GM12878 (cell line): Measurements from ENCODE around the gene UBAP2. TPM values are rescaled to one million over a fixed set of nuclear protein-coding genes. Genes with fewer than 3 reads are reported as not detected.

Experiments used
- ASH2L ChIP-seq: fragments of 300-600, 200-600 bp; sonication (generic); IDR thresholded peaks from 2 replicates; pipeline ENCODE4 v1.6.1; 2017; ENCODE audit warnings: low read depth, mild to moderate bottlenecking, borderline replicate concordance
- ATF3 ChIP-seq: IDR thresholded peaks from 2 replicates; pipeline ENCODE4 v1.6.1; 2011; ENCODE audit warnings: low read depth, mild to moderate bottlenecking, low read length, moderate library complexity, borderline replicate concordance; ENCODE audit errors: extremely low read depth
- BACH1 ChIP-seq: fragments of 450-650 bp; IDR thresholded peaks from 2 replicates; pipeline ENCODE4 v1.6.1; 2017; ENCODE audit warnings: mild to moderate bottlenecking, borderline replicate concordance
- CEBPB ChIP-seq, 2 experiments: fragments of 150-350 bp in 1 of 2; IDR thresholded peaks; 2 replicates each; pipeline ENCODE4 v1.6.1; 2012 to 2014; ENCODE audit warnings: low read depth in 2 of 2, low read length in 2 of 2, borderline replicate concordance in 1 of 2, inconsistent platforms in 1 of 2
- CHD2 ChIP-seq: IDR thresholded peaks from 2 replicates; pipeline ENCODE4 v1.6.1; 2011; ENCODE audit warnings: low read depth, low read length, improper control_type of control experiment, borderline replicate concordance
- EED ChIP-seq: sonication (generic); IDR thresholded peaks from 2 replicates; pipeline ENCODE4 v1.6.1; 2016; ENCODE audit warnings: antibody characterized with exemption, low read depth
- EP300 ChIP-seq, 2 experiments: fragments of 150-350 bp in 1 of 2; IDR thresholded peaks; 2 replicates each; pipeline ENCODE4 v1.6.1; 2011 to 2012; ENCODE audit warnings: low read depth in 2 of 2, low read length in 2 of 2, borderline replicate concordance in 1 of 2, improper control_type of control experiment in 1 of 2, inconsistent platforms in 1 of 2; ENCODE audit not compliant: control insufficient read depth in 1 of 2
- FOXK2 ChIP-seq: fragments of 450-650 bp; IDR thresholded peaks from 2 replicates; pipeline ENCODE4 v1.6.1; 2017; ENCODE audit warnings: mild to moderate bottlenecking, moderate library complexity
- HCFC1 ChIP-seq: fragments of 150-350 bp; IDR thresholded peaks from 2 replicates; pipeline ENCODE4 v1.6.1; 2014; ENCODE audit warnings: low read length
- IRF5 ChIP-seq: fragments of 450-650 bp; IDR thresholded peaks from 2 replicates; pipeline ENCODE4 v1.6.1; 2017; ENCODE audit warnings: borderline replicate concordance
- JUNB ChIP-seq: IDR thresholded peaks from 2 replicates; pipeline ENCODE4 v1.6.1; 2016; ENCODE audit warnings: antibody characterized with exemption, mild to moderate bottlenecking
- KDM1A ChIP-seq: fragments of 200-600 bp; sonication (generic); IDR thresholded peaks from 2 replicates; pipeline ENCODE4 v1.6.1; 2016; ENCODE audit warnings: borderline replicate concordance
- MAX ChIP-seq: IDR thresholded peaks from 2 replicates; pipeline ENCODE4 v1.6.1; 2012; ENCODE audit warnings: low read depth, low read length, improper control_type of control experiment
- NBN ChIP-seq: fragments of 450-650 bp; IDR thresholded peaks from 2 replicates; pipeline ENCODE4 v1.6.1; 2016
- NRF1 ChIP-seq: conservative IDR thresholded peaks from 2 replicates; pipeline ENCODE4 v1.6.1; 2011; ENCODE audit warnings: mild to moderate bottlenecking, low read depth, low read length, improper control_type of control experiment
- POLR2AphosphoS5 ChIP-seq: IDR thresholded peaks from 2 replicates; pipeline ENCODE4 v1.6.1; 2011; ENCODE audit warnings: mild to moderate bottlenecking, low read length, inconsistent platforms
- RELB ChIP-seq: fragments of 450-650 bp; IDR thresholded peaks from 2 replicates; pipeline ENCODE4 v1.6.1; 2017; ENCODE audit warnings: low read depth, mild to moderate bottlenecking, moderate library complexity
- SMAD1 ChIP-seq: fragments of 450-650 bp; IDR thresholded peaks from 2 replicates; pipeline ENCODE4 v1.6.1; 2018; ENCODE audit warnings: mild to moderate bottlenecking, low read depth; ENCODE audit not compliant: partially characterized antibody
- SP1 ChIP-seq: IDR thresholded peaks from one replicate; pipeline ENCODE4 v1.6.1; 2011; ENCODE audit warnings: low read depth, low read length
- SREBF1 ChIP-seq: IDR thresholded peaks from 2 replicates; pipeline ENCODE4 v1.6.1; 2012; ENCODE audit warnings: mild to moderate bottlenecking, low read length
- SRF ChIP-seq, 2 experiments: IDR thresholded peaks; 2 replicates each; pipeline ENCODE4 v1.6.1; 2011; ENCODE audit warnings: low read depth in 2 of 2, low read length in 2 of 2, mild to moderate bottlenecking in 1 of 2, moderate library complexity in 1 of 2
- TARDBP ChIP-seq: IDR thresholded peaks from 2 replicates; pipeline ENCODE4 v1.6.1; 2016; ENCODE audit warnings: borderline replicate concordance
- USF1 ChIP-seq: IDR thresholded peaks from 2 replicates; pipeline ENCODE4 v1.6.1; 2011; ENCODE audit warnings: borderline replicate concordance, low read depth, mild to moderate bottlenecking, moderate library complexity, mixed read lengths, low read length; ENCODE audit not compliant: insufficient read depth; ENCODE audit errors: extremely low read length
- ZBTB33 ChIP-seq: fragments of 450-650 bp; IDR thresholded peaks from 2 replicates; pipeline ENCODE4 v1.6.1; 2017; ENCODE audit warnings: mild to moderate bottlenecking
- ZNF207 ChIP-seq: fragments of 450-650 bp; IDR thresholded peaks from 2 replicates; pipeline ENCODE4 v1.6.1; 2014; ENCODE audit warnings: antibody characterized with exemption, mild to moderate bottlenecking, borderline replicate concordance
- ZNF24 ChIP-seq: fragments of 450-650 bp; IDR thresholded peaks from 2 replicates; pipeline ENCODE4 v1.6.1; 2017; ENCODE audit warnings: antibody characterized with exemption, mild to moderate bottlenecking
- ZNF274 ChIP-seq: IDR thresholded peaks from one replicate; pipeline ENCODE4 v1.8.0; 2011; ENCODE audit not compliant: insufficient read length, insufficient read depth
- polyA plus RNA-seq, 11 experiments: library from polyadenylated mRNA; depleted of rRNA in 4 of 11; unstranded in 6 of 11; stranded (reverse) in 5 of 11; fragments of >200 nt; fragmentation: Nextera tagmentation in 4 of 11; fragmentation: Illumina TruSeq in 1 of 11; extraction: Ambion mirVana in 4 of 11; extraction: Trizol in 1 of 11; gene quantifications; 1 replicate in 1 of 11; 2 replicates in 10 of 11; pipeline versions ENCODE4 v1.2.1 to v1.2.3, GENCODE V29; 2011 to 2016; ENCODE audit warnings: inconsistent platforms in 2 of 11, missing spikeins in 2 of 11, low read depth in 1 of 11
- total RNA-seq, 4 experiments: library from RNA; depleted of rRNA in 3 of 4; stranded (reverse); fragments of >200 nt in 3 of 4; fragmentation: Illumina TruSeq in 1 of 4; extraction: Trizol in 1 of 4; gene quantifications; 2 replicates each; pipeline versions ENCODE4 v1.2.1 to v1.2.3, GENCODE V29; 2013 to 2021

Gene UBAP2
- total and polyA plus RNA-seq, 10 of the 15 experiments (the other 5 are each of a cell fraction or from before 2014, with no cell fraction given), result 8.5 to 48.2 (median 28.1) TPM

GRCh38 chr9:33956544-33956943, 92.1 kb downstream of the UBAP2 start (continued):
- TF ChIP-seq BACH1 (no peak), NBN (no peak), EP300 (IDR thresholded peaks at IDR 0.05; ENCODE audit: borderline replicate concordance in 1 of 2, control insufficient read depth in 1 of 2, low read depth in 2 of 2, low read length in 2 of 2) (no peak), SREBF1 (no peak), NRF1 (no peak), EED (peak; percentile 26; the same call in 1 of the 2 replicates), ZBTB33 (no peak), POLR2AphosphoS5 (no peak), RELB (no peak), MAX (no peak), IRF5 (no peak), CEBPB (IDR thresholded peaks at IDR 0.05; ENCODE audit: borderline replicate concordance in 1 of 2, low read depth in 2 of 2, low read length in 2 of 2) (no peak), FOXK2 (no peak), KDM1A (no peak), SMAD1 (no peak), SP1 (no peak), SRF (IDR thresholded peaks at IDR 0.05; ENCODE audit: low read depth in 2 of 2, low read length in 2 of 2) (no peak), TARDBP (no peak), ASH2L (no peak), ZNF207 (no peak), CHD2 (no peak), ATF3 (no peak), JUNB (peak; percentile 79), HCFC1 (no peak), ZNF274 (no peak), USF1 (no peak), ZNF24 (no peak)
